Choroid plexus epithelial cell (primary cell): ENCODE measurements around the gene MDK.

Source experiments
- DNase-seq: peaks from one replicate; pipeline ENCODE4 v3.0.0-alpha.2; 2010; ENCODE audit warnings: low read depth
- H3K4me3 ChIP-seq: 2 replicates; pipeline ENCODE4 v1.5.1; 2011; ENCODE audit warnings: low read depth, mild to moderate bottlenecking, control low read depth, low read length, moderate library complexity
- TF ChIP-seq, protein P1 (sequence below): conservative IDR thresholded peaks from 2 replicates; pipeline ENCODE4 v1.5.1; 2011; ENCODE audit warnings: low read depth, mild to moderate bottlenecking, control low read depth, inconsistent platforms, low read length, moderate library complexity

Gene MDK

DNA sequence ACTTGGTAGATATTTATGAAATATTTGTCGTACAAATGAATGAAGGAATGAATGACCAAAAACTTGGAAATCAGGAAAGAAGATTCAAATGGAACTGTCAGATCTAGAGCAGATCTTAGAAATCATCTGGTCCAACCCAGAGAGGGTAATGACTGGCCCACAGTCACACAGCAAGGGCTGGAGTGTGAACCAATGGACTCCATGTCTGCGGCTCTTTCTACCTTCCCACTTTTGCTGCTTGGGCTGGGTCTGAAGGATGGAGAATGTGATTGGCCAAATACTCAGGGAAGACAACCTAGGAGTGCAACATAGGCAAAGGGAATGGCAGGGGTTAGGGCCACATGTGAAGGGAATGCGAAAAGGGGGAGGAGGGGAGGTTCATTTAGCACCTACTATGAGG is 40.0 kb upstream of the MDK start:
- no peak overlapping the region for H3K4me3 ChIP-seq
- TF ChIP-seq, protein P1, sequence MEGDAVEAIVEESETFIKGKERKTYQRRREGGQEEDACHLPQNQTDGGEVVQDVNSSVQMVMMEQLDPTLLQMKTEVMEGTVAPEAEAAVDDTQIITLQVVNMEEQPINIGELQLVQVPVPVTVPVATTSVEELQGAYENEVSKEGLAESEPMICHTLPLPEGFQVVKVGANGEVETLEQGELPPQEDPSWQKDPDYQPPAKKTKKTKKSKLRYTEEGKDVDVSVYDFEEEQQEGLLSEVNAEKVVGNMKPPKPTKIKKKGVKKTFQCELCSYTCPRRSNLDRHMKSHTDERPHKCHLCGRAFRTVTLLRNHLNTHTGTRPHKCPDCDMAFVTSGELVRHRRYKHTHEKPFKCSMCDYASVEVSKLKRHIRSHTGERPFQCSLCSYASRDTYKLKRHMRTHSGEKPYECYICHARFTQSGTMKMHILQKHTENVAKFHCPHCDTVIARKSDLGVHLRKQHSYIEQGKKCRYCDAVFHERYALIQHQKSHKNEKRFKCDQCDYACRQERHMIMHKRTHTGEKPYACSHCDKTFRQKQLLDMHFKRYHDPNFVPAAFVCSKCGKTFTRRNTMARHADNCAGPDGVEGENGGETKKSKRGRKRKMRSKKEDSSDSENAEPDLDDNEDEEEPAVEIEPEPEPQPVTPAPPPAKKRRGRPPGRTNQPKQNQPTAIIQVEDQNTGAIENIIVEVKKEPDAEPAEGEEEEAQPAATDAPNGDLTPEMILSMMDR = no peak
- no peak for DNase-seq

DNA sequence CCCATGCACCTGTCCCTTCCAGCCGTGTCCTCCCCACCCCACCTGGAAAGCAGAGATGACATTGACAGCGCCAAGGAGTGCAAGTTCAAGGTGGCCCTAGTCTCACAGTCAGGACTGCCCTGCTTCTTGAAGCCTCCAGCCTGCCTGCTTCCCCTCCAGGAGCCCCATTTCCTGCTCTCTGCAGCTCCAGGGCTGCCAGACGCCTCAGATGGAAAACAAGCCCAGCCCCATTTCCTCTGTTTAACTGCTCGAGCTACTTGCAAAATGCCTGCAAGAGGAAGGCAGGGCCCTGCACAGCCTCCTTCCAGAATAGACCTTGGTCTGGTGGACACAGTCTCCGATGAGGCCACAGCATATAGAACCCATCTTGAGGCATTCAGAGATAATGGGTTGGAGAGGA is 39.2 kb upstream of the MDK start:
- no peak overlapping the region for H3K4me3 ChIP-seq

DNA sequence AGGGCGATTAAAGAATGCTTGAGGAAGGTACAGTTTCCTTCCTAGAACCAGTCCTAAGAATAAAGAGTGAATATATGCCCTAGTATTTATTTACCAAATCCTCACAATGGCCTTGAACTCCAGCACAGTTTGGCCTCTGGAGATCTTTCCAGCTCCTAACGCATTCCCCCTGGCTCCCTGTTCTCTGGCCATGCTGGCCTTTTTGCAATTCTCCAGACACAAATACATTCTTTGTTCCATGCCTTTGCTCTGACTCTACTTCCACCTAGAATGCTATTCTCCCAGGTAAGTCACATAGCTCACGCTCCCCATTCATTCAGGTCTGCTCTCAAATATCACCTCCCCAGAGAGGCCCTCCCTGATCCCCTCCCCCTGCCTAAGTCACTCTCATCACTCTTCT is 37.9 kb upstream of the MDK start:
- TF ChIP-seq, protein P1 = no peak

More for the DNA sequence above, 39.2 kb upstream of the MDK start:
- peak; percentile 63 for DNase-seq
- TF ChIP-seq, protein P1 = no peak

DNA sequence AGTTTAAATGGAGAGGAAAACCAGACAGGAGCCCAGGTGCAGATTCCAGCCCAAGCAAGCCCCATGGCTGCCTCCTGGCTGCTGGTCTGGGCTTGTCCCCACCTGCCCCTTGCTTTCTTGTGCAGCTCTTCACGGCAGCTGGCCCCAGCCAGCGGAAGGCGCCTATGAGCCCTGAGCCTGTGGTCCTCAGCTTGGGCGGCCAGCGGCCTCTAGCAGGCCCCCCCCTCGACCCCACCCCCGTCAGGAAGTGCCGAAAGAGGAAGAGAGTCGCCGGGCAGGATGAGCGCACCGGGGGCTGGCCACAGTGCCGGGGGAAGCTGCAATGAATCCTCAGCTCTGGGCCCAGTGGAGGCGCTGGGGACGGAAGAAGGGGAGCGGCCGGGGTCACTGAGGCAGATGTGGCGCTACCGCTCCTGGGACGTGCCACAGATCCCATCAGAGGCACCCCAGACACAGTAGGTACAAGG is 36.3 kb upstream of the MDK start:
- peak overlapping the region; percentile 20 for H3K4me3 ChIP-seq
- DNase-seq = no peak
- TF ChIP-seq, protein P1 = peak; percentile 24

More for the DNA sequence above, 37.9 kb upstream of the MDK start:
- H3K4me3 ChIP-seq = no peak overlapping the region
- DNase-seq = no peak

DNA sequence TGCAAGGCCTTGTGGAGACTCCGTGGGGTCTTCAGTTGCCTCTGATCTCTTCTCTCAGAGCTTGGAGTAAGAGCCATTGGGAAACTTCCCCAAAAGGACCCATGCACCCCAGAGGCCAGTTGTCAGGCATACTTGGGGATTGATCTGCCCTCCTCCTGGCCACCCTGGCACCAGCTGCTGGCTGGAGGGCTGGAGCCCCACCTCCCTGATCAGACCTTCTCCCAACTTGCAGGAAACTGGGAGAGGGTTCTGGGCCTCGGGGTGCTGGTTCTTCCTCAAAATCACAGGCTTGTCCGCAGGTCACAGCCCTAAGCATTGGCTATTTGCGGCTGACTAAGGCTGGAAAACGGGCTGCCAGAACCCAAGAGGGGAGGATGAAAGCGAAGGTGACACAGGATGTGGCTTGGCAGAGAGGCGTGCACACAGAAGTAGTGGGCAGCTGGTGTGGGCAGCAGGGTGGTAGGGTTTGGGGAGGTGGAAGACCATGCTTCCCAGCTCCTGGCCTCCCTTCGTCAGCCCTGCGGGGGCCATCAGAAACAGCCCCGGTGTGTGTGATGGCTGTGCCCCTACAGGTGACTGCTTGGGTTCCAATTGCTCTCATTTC is 35.5 kb upstream of the MDK start:
- no peak overlapping the region for H3K4me3 ChIP-seq
- TF ChIP-seq, protein P1 = no peak
- DNase-seq = no peak

DNA sequence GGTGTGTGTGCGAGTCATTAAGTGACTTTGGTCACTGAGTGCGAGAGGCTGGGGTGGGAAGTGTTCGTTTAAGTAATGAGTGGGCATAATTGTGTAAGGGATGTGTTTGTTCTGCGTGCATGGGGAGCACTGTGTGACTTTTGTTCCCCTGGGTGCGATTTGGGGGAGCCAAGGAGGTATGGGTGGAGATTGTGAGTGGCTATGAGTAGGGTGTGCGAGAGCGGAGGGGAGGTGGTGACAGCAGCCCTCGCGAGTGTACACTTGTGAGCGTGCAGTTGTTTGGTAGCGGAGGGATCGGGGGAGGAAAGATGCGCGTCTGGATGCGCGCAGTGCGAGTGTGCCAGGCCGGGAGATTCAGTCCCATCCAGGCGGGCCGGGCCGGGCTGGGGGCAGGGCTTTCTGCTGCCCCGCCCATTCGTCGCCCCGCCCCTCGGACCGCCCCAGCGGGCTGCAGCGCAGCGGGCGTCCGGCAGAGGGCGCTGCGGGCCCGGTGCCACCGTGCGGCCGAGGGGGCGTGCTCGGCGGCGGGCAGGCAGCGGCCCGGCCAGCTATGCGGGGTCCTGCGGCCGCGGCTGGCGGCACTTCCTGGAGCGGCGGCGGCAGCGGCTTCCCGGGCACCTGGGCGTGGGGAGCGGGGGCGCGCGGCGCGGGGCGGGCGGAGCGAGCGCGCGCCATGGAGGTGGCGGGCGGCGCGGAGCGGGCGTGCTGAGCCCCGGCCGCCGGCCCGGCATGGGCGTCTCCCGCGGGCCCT is 34.4 kb upstream of the MDK start, which contains the start of gene DGKZ:
Gene DGKZ (plus strand): TSS at position 578 of the 751 bp plus-strand sequence. CDS start 197 bp downstream, outside the sequence.
- TF ChIP-seq, protein P1 = peak; percentile 44
- peak; percentile 78 for DNase-seq
- H3K4me3 ChIP-seq = peak within 1 kb of the TSS; percentile 81
